ENCODE measurements around the gene DCXR. TPM values are rescaled to one million over a fixed set of nuclear protein-coding genes. Genes with fewer than 3 reads are reported as not detected.

DCXR gene
- total RNA-seq, 1 experiment from 2014 or later, result 135 TPM

- Histone ChIP-seq H3K27me3 (ENCODE audit: low read length) (no peaks in the 10 kb centered on the region), H3K36me3 (ENCODE audit: low read depth, low read length) (no peaks in the 10 kb centered on the region; the same call in 1 of the 2 replicates), H4K20me1 (ENCODE audit: low read length) (peaks cover 7% of the 10 kb centered on the region; the same call in 1 of the 2 replicates), H3K9ac (ENCODE audit: low read length) (peak overlapping the region; percentile 98), H3K9me3 (ENCODE audit: low read length) (no peaks in the 10 kb centered on the region), H3F3A (ENCODE audit: low read length, unreplicated experiment) (no peaks in the 10 kb centered on the region), H3K4me1 (ENCODE audit: insufficient read depth, low read length) (peaks cover 21% of the 10 kb centered on the region; the same call in 1 of the 2 replicates), H3K79me2 (ENCODE audit: low read length) (peaks cover 43% of the 10 kb centered on the region), H3K4me2 (ENCODE audit: low read length) (peak overlapping the region; percentile 99), H2AFZ (ENCODE audit: low read length) (no peak overlapping the region), H3K9me2 (replicated peaks; ENCODE audit: low read length) (no peaks in the 10 kb centered on the region), H3K27ac (ENCODE audit: low read length) (peak overlapping the region; percentile 57), H3K4me3 (ENCODE audit: low read length) (peak overlapping the region; percentile 100)
- DNase-seq (peak; percentile 80), ATAC-seq (peak; percentile 29)
- no TSS peak for BruUV-seq (replicated peaks)
- ChIA-PET CTCF (interaction anchor here (0.6 to 4.8 kb wide), 2 partner anchors 9 to 61 kb away, joined by 3 to 40 read pairs; no protein-coding TSS in a partner anchor), POLR2A (ENCODE audit: unreplicated experiment) (no interaction called here)
- no peak for TF ChIP-seq EZH2 (IDR thresholded peaks at IDR 0.05; ENCODE audit: low read length, unreplicated experiment)
- TF ChIP-seq CTCF (conservative IDR thresholded peaks at IDR 0.05; ENCODE audit: low read depth, low read length), result peak; percentile 93
- intact Hi-C loops (cut with micrococcal nuclease), result loop anchor here (1.0 kb wide), 1 partner anchor 62 kb away; no protein-coding TSS in a partner anchor
Measured at GRCh38 chr17:82021107-82021899, 16.2 kb downstream of the DCXR start.

- CTCF ChIA-PET, result interaction anchor here (4.8 kb wide), 1 partner anchor 61 kb away, joined by 40 read pairs; no protein-coding TSS in a partner anchor
- Histone ChIP-seq H3K36me3 (ENCODE audit: low read depth, low read length) (no peaks in the 10 kb centered on the region; the same call in 1 of the 2 replicates), H3F3A (ENCODE audit: low read length, unreplicated experiment) (no peaks in the 10 kb centered on the region), H3K4me3 (ENCODE audit: low read length) (peak overlapping the region; percentile 100), H3K27me3 (ENCODE audit: low read length) (no peaks in the 10 kb centered on the region), H3K79me2 (ENCODE audit: low read length) (peaks cover 43% of the 10 kb centered on the region), H4K20me1 (ENCODE audit: low read length) (peaks cover 7% of the 10 kb centered on the region; the same call in 1 of the 2 replicates), H3K9me3 (ENCODE audit: low read length) (no peaks in the 10 kb centered on the region), H2AFZ (ENCODE audit: low read length) (no peak overlapping the region), H3K27ac (ENCODE audit: low read length) (no peak overlapping the region), H3K4me2 (ENCODE audit: low read length) (peak overlapping the region; percentile 99), H3K4me1 (ENCODE audit: insufficient read depth, low read length) (peaks cover 21% of the 10 kb centered on the region; the same call in 1 of the 2 replicates), H3K9me2 (replicated peaks; ENCODE audit: low read length) (no peaks in the 10 kb centered on the region), H3K9ac (ENCODE audit: low read length) (no peak overlapping the region)
- ATAC-seq (no peak), DNase-seq (no peak)
- TF ChIP-seq EZH2phosphoT487 (IDR thresholded peaks at IDR 0.05; ENCODE audit: borderline replicate concordance, low read length), result no peak
- no peak for TF ChIP-seq CTCF (conservative IDR thresholded peaks at IDR 0.05; ENCODE audit: low read depth, low read length)
- TF ChIP-seq EZH2 (IDR thresholded peaks at IDR 0.05; ENCODE audit: low read length, unreplicated experiment), result no peak
- POLR2A ChIA-PET (ENCODE audit: unreplicated experiment), result no interaction called here
- intact Hi-C loops (cut with micrococcal nuclease), result loop anchor here (1.0 kb wide), 1 partner anchor 61 kb away; no protein-coding TSS in a partner anchor
- BruUV-seq (replicated peaks), result no TSS peak
Measured at GRCh38 chr17:82020572-82021106, 16.9 kb downstream of the DCXR start.

Measured in PC-3 (cell line).